ENCODE measurements around the gene ACR. TPM values are rescaled to one million over a fixed set of nuclear protein-coding genes. Genes with fewer than 3 reads are reported as not detected.

ACR gene
- total and polyA plus RNA-seq, 2 of the 13 experiments (the other 11 are each of a cell fraction or from before 2014, with no cell fraction given) = 0.15 TPM; not detected in 1

- TF ChIP-seq ZNF749 (CRISPR knock-in tag; IDR thresholded peaks at IDR 0.05; ENCODE audit: borderline replicate concordance) = no peak
- no peak for TF ChIP-seq PCBP2 (optimal IDR thresholded peaks at IDR 0.05; ENCODE audit: low read depth, low read length, poor library complexity, severe bottlenecking)
- TF ChIP-seq SCMH1 (CRISPR knock-in tag; IDR thresholded peaks at IDR 0.05; ENCODE audit: borderline replicate concordance) = no peak
- no peak for TF ChIP-seq FIP1L1 (IDR thresholded peaks at IDR 0.05; ENCODE audit: borderline replicate concordance, insufficient read depth, low read depth, low read length)
- no peak for TF ChIP-seq KDM1A (CRISPR knock-in tag; IDR thresholded peaks at IDR 0.05)
- TF ChIP-seq TCF7 (IDR thresholded peaks at IDR 0.05; ENCODE audit: low read depth) = no peak
- TF ChIP-seq RAD21 (CRISPR knock-in tag; IDR thresholded peaks at IDR 0.05) = peak; percentile 81
- no peak for TF ChIP-seq ZNF251 (CRISPR knock-in tag; IDR thresholded peaks at IDR 0.05)
- TF ChIP-seq ZNF879 (CRISPR knock-in tag; IDR thresholded peaks at IDR 0.05) = no peak
- TF ChIP-seq SAP130 (CRISPR knock-in tag; IDR thresholded peaks at IDR 0.05; ENCODE audit: low read depth) = peak; percentile 41; the same call in 1 of the 2 replicates
- TF ChIP-seq KDM6A (CRISPR knock-in tag; IDR thresholded peaks at IDR 0.05; ENCODE audit: low read depth) = no peak
- peak; percentile 39; the same call in 1 of the 2 replicates for TF ChIP-seq IRF9 (CRISPR knock-in tag; IDR thresholded peaks at IDR 0.05; ENCODE audit: borderline replicate concordance)
- peak; percentile 46; the same call in 1 of the 2 replicates for TF ChIP-seq DMAP1 (CRISPR knock-in tag; IDR thresholded peaks at IDR 0.05)
- TF ChIP-seq NR2F6 (IDR thresholded peaks at IDR 0.05) = no peak
- no peak for TF ChIP-seq NR2F6 (CRISPR knock-in tag; IDR thresholded peaks at IDR 0.05)
- peak; percentile 42 for TF ChIP-seq AGO2 (optimal IDR thresholded peaks at IDR 0.05; ENCODE audit: low read depth, low read length)
- TF ChIP-seq DMTF1 (CRISPR knock-in tag; IDR thresholded peaks at IDR 0.05) = no peak
- no peak for TF ChIP-seq ATAD3A (CRISPR knock-in tag; IDR thresholded peaks at IDR 0.05)
- TF ChIP-seq ZNF343 (CRISPR knock-in tag; IDR thresholded peaks at IDR 0.05) = no peak
These were observed 6.0 kb upstream of the ACR start (continued) for GRCh38 chr22:50731811-50732624.

Data from HepG2 (cell line).